AG04449 (cell line): ENCODE data around the gene PADI3.

ENCODE experiments used
- CTCF ChIA-PET: fragments of 350-600 bp; formaldehyde crosslinking; extraction: SDS; loops from one replicate; lab custom pipeline; 2021; ENCODE audit warnings: antibody characterized with exemption; lab: Yijun Ruan, JAX
- POLR2A ChIA-PET: fragments of 400-600, 350-600 bp; formaldehyde crosslinking; extraction: SDS; loops from one replicate; lab custom pipeline; 2020; ENCODE audit warnings: antibody characterized with exemption, inconsistent platforms; lab: Yijun Ruan, JAX
- DNase-seq: peaks from one replicate; pipeline ENCODE4 v3.0.0-alpha.2; 2010; ENCODE audit warnings: low read depth, low spot score
- H3K4me3 ChIP-seq: 2 replicates; pipeline ENCODE4 v1.5.1; 2011; ENCODE audit warnings: low read depth, mild to moderate bottlenecking, control low read depth, low read length
- TF ChIP-seq, protein P1 (sequence below): IDR thresholded peaks from one replicate; pipeline ENCODE4 v1.5.1; 2011; ENCODE audit warnings: mild to moderate bottlenecking, moderate library complexity, low read length, control low read depth, inconsistent platforms; ENCODE audit not compliant: insufficient read depth; ENCODE audit errors: missing control alignments

PADI3 gene

DNA sequence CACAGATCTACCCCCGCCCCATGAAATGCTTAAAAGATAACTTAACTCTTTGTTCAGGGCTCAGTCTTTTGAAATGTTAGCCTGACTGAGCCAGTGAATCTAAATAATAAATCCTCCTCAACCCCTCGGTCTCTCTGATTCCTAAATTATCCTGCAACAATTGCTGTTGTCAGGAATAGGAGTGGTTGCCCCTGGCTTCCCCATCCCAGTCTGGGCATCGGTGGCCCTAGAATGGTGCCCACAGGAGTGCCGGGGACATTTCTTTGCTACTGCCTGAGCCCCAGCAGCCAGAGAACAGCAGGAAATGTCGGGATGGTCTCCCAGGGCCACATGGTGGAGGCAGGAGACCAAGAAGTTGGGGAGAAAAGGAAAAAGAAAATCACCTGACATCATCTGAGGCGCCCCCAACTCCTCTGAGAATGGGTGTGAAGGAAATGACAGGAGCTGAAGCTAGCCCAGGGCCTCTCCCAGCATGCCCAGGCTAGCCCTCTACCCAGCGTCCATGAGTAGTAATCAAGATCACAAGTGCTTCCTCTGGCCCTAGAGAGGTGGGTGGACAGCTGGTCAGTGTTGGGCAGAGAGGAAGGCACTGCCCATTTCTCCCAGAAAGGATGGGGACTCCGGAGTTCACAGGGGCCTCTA is 60.6 kb downstream of the PADI3 start:
- ChIA-PET CTCF (no interaction called here), POLR2A (no interaction called here)
- DNase-seq, result no peak
- TF ChIP-seq, protein P1, sequence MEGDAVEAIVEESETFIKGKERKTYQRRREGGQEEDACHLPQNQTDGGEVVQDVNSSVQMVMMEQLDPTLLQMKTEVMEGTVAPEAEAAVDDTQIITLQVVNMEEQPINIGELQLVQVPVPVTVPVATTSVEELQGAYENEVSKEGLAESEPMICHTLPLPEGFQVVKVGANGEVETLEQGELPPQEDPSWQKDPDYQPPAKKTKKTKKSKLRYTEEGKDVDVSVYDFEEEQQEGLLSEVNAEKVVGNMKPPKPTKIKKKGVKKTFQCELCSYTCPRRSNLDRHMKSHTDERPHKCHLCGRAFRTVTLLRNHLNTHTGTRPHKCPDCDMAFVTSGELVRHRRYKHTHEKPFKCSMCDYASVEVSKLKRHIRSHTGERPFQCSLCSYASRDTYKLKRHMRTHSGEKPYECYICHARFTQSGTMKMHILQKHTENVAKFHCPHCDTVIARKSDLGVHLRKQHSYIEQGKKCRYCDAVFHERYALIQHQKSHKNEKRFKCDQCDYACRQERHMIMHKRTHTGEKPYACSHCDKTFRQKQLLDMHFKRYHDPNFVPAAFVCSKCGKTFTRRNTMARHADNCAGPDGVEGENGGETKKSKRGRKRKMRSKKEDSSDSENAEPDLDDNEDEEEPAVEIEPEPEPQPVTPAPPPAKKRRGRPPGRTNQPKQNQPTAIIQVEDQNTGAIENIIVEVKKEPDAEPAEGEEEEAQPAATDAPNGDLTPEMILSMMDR, result no peak
- no peak overlapping the region for H3K4me3 ChIP-seq

DNA sequence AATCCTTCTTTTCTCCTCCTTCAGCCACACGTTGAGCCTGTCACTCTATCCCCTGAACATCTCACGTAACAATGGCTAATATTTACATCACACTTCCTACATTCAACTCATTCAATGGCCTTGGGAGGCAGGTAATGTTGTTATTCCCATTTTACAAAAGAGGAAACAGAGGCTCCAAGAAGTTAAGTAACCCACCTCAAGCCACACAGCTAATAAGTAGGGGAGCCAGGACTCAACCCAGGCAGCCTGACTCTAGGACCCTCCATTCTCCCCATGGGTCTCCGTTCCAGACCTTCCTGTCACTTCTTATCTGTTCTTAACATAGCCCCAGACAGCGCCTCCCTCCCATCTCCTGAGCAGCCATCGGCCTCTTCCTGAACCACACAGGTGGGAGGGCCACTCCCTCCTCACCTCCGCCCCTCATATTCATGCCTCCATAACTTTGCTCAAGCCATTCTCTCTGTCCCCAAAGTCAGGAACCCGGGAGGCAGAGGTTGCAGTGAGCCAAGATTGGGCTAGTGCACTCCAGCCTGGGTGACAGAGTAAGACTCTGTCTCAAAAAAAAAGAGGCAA is 61.3 kb downstream of the PADI3 start:
- no peak for DNase-seq
- TF ChIP-seq, protein P1, result no peak
- ChIA-PET CTCF (interaction anchor here (0.7 kb wide), 1 partner anchor 68 kb away, joined by 3 read pairs; no protein-coding TSS in a partner anchor), POLR2A (no interaction called here)
- no peak overlapping the region for H3K4me3 ChIP-seq

DNA sequence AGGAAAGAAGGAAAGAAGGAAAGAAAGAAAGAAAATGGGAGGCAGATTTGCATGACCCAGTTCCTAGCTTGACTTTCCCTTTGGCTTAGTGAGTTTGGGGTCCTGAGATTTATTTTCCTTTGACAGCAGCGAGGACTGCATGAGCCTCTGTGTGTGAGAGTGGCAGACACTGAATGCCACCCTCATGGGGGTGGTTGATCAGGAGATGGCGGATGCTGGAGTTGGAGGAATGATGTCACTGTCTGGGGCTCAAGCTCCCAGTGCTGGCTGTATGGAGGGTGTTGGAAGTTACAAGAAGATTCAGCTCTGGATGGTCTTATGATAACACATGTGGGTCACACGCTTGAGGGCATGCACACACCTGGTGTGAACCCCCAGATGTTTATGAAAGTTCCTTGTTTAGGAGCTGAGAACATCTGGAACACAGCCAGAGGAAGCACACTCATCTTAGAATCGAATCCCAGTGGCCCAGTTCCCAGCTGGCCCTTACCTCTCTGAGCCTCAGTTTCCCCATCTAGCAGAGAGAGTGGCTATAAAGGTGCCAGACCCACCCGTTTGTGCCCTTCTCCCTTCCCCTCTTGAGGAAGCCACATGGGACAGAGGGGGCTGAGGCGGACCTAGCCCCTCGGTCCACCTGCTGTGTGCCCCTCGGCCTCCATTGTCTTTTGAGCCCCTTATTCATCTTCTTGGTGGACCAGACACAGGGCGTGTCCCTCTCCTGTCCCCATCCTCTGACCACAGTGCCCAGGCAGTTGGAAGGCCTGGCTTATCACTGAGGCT is 64.8 kb downstream of the PADI3 start:
- ChIA-PET CTCF (interaction anchor here (1.6 kb wide), 1 partner anchor 35 kb away, joined by 4 read pairs; no protein-coding TSS in a partner anchor), POLR2A (no interaction called here)
- TF ChIP-seq, protein P1, result no peak
- DNase-seq, result no peak
- no peak overlapping the region for H3K4me3 ChIP-seq

- POLR2A ChIA-PET, result no interaction called here
- TF ChIP-seq, protein P1, result no peak
- no peak for DNase-seq
- CTCF ChIA-PET, result no interaction called here
- H3K4me3 ChIP-seq, result no peak overlapping the region
Measured at GRCh38 chr1:17314491-17314971, 65.6 kb downstream of the PADI3 start.

DNA sequence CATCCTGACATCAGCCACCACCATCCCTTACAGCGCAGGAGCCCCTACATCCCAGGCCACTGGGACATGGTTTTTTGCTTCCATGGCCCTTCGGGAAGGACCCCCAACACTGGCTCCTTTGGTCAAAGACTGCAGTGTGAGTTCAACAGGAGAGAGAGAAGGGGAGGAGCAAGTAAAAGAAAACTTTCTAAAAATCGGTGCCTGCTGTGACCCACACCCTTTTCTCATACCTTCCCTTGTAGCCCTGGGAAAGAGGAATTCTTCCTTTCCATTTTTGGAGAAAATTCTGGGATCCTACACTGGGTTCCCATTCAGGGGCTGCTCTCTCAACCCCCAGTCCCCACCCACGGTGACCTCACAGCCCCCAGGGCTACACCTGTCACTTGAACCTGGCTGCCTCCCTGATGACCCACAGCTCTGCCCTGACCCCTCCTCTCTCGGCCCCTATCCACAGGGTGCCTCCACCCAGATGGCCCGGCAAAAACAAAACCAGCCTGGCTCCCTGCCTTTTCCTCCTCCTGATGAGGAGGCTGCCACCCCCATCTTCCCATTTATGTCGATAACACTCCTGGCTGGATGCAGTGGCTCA is 66.7 kb downstream of the PADI3 start:
- H3K4me3 ChIP-seq, result no peak overlapping the region
- CTCF ChIA-PET, result no interaction called here
- TF ChIP-seq, protein P1, result no peak
- DNase-seq, result no peak
- POLR2A ChIA-PET, result no interaction called here
